Kasumi-1 (cell line): Measurements from ENCODE around the gene TGM2.

Experiments used
- DNase-seq, 2 experiments: peaks; one replicate each; lab custom pipeline; 2025; lab: John Stamatoyannopoulos, UW

Gene TGM2

GRCh38 chr20:38132156-38132909, 32.7 kb downstream of the TGM2 start:
- DNase-seq = no peak

DNA sequence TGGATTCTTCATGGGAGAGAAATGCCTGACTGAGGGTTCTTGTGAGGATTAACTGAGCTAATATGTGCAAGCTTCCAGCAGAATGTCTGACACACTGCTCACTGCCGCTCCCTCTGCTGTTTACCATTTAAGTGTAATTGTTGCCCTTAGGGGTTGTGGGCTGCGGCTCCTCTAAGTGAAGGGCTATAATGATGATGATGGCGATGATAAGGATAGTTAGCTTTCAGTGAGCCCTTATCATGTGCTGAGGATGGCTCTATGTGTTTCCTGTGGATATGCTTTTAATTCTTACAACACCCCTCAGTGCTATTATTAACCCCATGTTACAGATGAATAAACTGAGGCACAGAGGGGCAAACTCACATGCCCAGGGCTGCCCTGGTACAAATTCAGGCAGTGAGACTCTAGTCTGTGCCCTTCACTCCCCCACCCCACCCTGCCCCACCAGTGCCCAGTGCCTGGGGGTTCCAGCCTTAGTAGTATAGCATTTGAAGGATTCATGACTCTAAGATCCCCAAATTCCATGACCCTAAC, 33.4 kb downstream of the TGM2 start:
- no peak for DNase-seq

GRCh38 chr20:38130687-38131587, 34.1 kb downstream of the TGM2 start:
- DNase-seq = no peak

DNA sequence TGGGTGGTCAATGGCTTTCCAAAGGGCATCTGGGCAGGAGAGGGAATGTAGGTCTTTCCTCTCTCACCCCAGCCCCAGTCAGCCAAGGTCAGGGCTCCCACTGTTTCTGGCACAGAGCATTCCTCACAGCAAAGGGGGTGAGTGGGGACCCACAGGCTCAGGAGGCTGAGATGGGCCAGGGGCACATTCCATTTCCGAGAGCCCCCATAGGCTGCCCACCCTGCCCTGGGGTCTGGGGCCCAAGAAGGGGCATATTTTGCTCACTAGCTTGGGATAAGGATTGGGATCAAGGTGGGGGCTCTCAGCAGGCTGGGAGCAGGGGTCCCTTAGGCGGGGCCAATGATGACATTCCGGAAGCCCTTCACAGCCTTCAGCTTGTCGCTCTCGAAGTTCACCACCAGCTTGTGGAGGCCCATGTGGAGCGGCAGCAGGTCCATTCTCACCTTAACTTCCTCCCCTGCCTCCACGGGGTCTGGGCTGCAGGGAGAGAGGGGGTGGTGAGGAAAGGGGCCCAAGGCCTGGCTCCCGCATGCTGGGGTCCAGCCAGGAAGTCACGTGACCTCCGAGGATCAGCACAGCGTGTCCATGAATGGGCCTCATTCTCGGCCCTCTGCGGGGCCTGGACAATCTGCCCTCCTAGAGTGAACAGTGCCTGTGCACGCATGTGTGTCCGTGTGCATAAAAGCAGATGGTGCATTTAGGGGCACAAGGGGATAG, 35.0 kb downstream of the TGM2 start:
- no peak for DNase-seq

GRCh38 chr20:38129248-38129865, 35.7 kb downstream of the TGM2 start:
- no peak for DNase-seq

DNA sequence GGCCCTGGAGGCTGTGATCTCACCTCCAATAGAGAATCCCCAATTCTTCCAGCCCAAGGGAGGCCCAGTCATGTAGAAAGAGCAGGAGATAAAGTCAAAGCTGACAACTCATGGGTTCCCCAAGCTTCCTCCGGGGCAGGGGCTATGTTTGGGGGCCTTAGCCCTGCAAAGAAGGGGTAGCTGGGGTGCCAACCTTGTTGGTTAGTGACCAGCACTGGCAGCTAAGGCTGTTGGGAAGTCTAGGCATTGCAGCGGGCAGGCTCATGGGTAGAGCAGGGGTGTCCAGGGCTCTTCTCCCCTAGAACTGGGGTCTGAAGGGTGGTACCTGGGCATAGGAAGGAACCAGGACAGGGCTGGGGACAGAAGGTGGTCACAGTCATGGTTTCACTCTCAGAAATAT, 36.4 kb downstream of the TGM2 start:
- DNase-seq = no peak

- no peak for DNase-seq
These were observed 37.0 kb downstream of the TGM2 start for GRCh38 chr20:38127920-38128528.

DNA sequence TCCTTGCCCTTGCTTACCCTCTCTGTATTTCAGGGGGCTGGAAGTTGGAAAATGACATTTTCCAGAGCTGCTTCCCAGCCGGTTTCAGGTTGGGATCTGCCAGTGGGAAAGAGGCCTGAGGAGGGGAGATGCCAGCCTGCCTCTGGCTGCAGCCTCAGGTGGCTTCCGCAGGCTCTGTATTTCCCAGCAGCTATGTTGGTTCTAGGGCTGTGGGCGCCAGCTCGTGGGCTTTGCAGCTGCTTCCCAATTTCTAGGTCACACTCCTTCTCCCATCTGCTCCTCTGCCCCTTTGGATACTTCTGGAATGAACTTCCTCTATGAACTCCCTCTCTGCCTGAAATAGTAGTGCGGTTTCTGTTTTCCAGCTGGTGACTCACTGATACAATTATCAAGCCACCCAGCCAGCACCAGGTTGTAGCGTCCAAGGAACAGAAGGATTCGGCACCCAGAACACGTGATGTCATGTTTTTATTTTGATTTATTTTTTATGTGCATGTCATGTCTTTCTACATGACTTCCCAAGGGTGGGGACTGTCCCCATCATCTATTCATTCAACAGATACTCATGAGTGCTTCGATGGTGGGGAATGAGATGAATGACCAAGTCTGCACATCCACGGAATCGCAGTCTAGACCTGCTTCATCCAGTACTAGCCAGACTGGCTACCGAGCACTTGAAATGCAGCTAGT, 38.0 kb downstream of the TGM2 start:
- DNase-seq = no peak

GRCh38 chr20:38126146-38126921, 38.7 kb downstream of the TGM2 start:
- DNase-seq = no peak

GRCh38 chr20:38125157-38126056, 39.7 kb downstream of the TGM2 start:
- no peak for DNase-seq

- no peak for DNase-seq
These were observed 42.0 kb downstream of the TGM2 start for GRCh38 chr20:38123021-38123587.

GRCh38 chr20:38121741-38122140, 43.3 kb downstream of the TGM2 start:
- no peak for DNase-seq

DNA sequence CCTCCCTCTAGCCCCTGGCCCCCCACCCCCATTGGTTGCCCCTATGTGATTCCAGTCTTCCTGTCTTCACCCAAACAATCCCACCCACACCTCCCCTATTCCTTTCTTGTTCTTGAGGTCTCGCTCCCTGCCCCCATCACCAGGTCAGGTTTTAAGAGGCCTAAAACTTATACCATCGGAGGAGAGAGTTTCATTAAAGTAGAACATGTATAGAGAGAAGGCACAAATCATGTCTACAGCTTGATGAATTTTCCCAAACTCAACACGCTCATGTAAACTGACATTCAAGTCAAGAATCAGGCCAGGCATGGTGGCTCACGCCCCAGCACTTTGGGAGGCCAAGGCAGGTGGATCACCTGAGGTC, 44.5 kb downstream of the TGM2 start:
- no peak for DNase-seq

GRCh38 chr20:38119446-38119845, 45.6 kb downstream of the TGM2 start:
- DNase-seq = no peak

- DNase-seq = no peak
These were observed 47.4 kb downstream of the TGM2 start for GRCh38 chr20:38117635-38118034.

DNA sequence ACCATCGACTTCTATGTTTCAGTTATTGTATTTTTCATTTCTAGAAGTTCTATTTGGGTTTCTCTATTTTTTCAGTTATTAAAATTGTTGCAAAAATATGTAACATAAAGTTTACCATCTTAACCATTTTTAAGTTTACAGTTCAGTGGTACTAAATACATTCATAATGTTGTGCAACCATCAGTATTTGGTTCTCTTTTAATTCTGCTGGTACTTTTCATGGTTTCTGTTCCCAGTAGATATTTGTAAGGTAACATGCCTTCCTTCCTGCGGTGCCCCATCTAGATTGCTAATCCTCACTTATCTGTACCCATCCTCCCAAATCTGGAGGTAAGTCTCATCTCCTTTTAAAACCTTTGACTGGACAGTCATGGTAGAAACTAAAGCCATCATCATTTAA, 47.9 kb downstream of the TGM2 start:
- DNase-seq = no peak

DNA sequence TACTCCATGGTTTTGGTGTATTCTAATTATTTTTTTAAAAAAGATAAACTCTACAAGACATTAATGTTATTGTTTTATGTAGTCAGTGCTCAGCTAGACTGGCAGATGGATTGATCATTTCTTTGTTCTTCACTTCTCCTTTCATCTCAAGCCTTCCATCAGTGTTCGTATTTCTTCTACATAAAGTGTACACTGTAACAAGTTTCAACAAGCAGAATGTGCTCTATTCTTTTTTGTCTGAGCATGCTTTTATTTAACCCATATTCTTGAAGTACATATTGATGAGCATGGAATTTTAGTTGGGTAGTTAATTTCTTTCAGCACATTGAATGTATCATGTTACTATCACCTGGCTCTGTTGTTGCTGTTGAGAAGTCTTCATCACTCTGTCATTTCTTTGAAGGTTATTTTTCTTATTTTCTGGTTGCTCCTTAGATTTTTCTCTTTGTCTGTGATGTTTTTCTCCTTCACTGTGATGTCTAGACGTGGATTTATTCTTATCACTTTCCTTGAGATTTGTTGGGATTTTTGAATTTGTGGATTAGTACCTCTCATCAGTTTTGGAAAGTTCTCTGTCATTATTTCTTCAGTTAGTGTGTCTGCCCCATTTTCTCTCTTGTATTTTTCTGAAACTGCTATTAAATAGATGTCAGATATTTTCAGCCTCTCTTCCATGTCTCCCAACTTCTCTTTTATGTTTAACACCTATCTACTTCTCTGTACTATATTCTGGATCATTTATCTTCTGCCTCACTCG, 48.5 kb downstream of the TGM2 start:
- no peak for DNase-seq

- no peak for DNase-seq
These were observed 49.2 kb downstream of the TGM2 start for GRCh38 chr20:38115896-38116295.
